ENCODE measurements around the gene ZNF609.
A peak's percentile ranks its signal among the peaks of the same experiment; 100 is the strongest.

The ZNF609 gene

DNA sequence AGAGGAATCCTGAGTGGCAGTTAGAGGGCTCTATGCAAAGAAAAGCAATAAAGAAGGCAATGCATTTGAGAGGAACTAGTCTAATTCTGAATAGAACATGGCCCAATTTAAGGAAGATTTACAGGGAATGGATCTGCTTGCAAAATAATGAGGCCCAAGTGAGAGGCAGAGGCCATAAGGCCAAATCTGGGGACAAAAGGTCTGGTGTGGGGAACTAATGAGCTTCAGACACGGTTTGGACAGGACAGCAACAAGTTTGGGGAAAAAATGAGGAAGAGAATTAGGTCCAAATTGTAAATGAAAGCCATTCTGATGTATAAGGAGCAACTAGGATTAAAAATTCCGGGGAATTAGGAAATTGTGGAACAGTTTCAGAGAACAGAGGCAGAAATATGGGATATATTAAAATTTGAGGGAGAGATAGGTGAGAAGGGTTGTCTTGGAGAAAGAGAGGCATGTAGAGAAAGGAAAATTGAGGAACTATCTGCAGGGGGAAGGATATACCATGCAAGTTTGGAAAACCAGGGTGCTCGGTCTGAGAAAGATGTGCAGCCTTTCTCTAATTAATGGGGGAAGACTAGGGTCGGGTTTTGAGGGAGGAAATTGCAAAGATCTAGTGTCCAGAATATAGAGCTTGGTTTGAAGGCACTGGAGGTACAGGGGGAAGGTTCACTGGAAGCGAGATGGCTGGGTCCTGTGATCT lies 241.3 kb downstream of the ZNF609 start:
- DNase-seq (ENCODE audit: insufficient read length, low spot score) (no peak), FAIRE-seq (no peak)
- TF ChIP-seq POLR2AphosphoS5 (IDR thresholded peaks at IDR 0.05; ENCODE audit: low read depth, low read length) (no peak), SPI1 (IDR thresholded peaks at IDR 0.05; ENCODE audit: low read depth, low read length) (no peak), TAF1 (IDR thresholded peaks at IDR 0.05; ENCODE audit: low read depth, low read length) (no peak), POLR2A (IDR thresholded peaks at IDR 0.05; ENCODE audit: low read depth, low read length) (no peak), PAX5 (IDR thresholded peaks at IDR 0.05; ENCODE audit: insufficient read depth, low read length, severe bottlenecking) (no peak), POU2F2 (IDR thresholded peaks at IDR 0.05; ENCODE audit: low read depth, low read length) (no peak)

- peak; percentile 93 for DNase-seq (ENCODE audit: insufficient read length, low spot score)
- FAIRE-seq = peak; percentile 93
- TF ChIP-seq TAF1 (IDR thresholded peaks at IDR 0.05; ENCODE audit: low read depth, low read length) (peak; percentile 44; the same call in 1 of the 2 replicates), PAX5 (IDR thresholded peaks at IDR 0.05; ENCODE audit: insufficient read depth, low read length, severe bottlenecking) (no peak), POLR2AphosphoS5 (IDR thresholded peaks at IDR 0.05; ENCODE audit: low read depth, low read length) (peak; percentile 80), SPI1 (IDR thresholded peaks at IDR 0.05; ENCODE audit: low read depth, low read length) (no peak), POLR2A (IDR thresholded peaks at IDR 0.05; ENCODE audit: low read depth, low read length) (peak; percentile 84), POU2F2 (IDR thresholded peaks at IDR 0.05; ENCODE audit: low read depth, low read length) (peak; percentile 33; the same call in 1 of the 2 replicates)
These were observed 242.6 kb downstream of the ZNF609 start for GRCh38 chr15:64702816-64703631.

- DNase-seq (ENCODE audit: insufficient read length, low spot score) (no peak), FAIRE-seq (no peak)
- no peak for TF ChIP-seq SPI1 (IDR thresholded peaks at IDR 0.05; ENCODE audit: low read depth, low read length)
- no peak for TF ChIP-seq POU2F2 (IDR thresholded peaks at IDR 0.05; ENCODE audit: low read depth, low read length)
- no peak for TF ChIP-seq TAF1 (IDR thresholded peaks at IDR 0.05; ENCODE audit: low read depth, low read length)
- TF ChIP-seq POLR2AphosphoS5 (IDR thresholded peaks at IDR 0.05; ENCODE audit: low read depth, low read length) = no peak; the same call in 1 of the 2 replicates
- no peak for TF ChIP-seq POLR2A (IDR thresholded peaks at IDR 0.05; ENCODE audit: low read depth, low read length)
- no peak for TF ChIP-seq PAX5 (IDR thresholded peaks at IDR 0.05; ENCODE audit: insufficient read depth, low read length, severe bottlenecking)
These were observed 243.2 kb downstream of the ZNF609 start for GRCh38 chr15:64703632-64703959.

- no peak for FAIRE-seq
These were observed 244.6 kb downstream of the ZNF609 start for GRCh38 chr15:64705006-64705405.

DNA sequence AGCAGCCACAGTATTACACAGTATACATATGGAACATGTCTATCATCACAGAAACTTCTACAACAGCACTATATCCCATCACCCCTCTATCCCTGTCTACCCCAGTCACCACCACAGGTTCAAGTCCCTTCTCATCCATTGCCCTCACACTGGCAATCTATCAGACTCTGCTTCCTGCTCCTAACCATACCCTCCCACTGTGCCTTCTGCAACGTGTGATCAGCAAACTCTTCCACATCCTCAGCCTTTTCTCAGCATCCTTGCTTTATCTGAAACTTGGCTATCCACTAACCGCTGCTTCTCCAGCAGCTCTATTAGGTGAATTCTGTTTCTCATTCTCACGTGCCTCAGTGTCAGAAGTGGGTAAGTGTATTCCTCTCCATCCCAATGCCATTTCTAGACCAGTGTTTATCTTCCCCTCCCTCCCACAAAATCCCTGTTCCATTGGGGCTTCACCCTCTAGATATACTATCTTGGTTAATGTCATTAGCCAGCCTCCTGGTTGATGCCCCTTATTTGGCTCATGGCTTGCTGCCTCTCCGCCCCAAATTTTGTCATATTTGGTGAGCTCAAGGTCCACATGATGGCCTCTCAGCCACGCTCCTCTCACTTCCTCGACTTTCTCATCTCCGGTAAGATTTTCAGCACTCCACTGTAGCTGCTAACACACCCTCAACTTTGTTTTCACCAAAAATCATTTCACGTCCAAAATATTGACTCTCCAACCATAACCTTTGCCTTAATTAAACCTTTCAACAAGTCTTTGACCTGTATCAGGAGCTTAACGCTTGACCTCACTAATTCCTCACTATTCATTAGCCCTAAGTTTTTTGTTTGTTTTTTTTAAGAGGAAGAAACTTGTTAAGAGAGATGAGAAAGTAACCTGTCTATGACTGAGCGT lies 245.9 kb downstream of the ZNF609 start:
- DNase-seq (ENCODE audit: insufficient read length, low spot score) (no peak), FAIRE-seq (no peak)
- TF ChIP-seq POLR2A (IDR thresholded peaks at IDR 0.05; ENCODE audit: low read depth, low read length) (no peak), PAX5 (IDR thresholded peaks at IDR 0.05; ENCODE audit: insufficient read depth, low read length, severe bottlenecking) (no peak), POU2F2 (IDR thresholded peaks at IDR 0.05; ENCODE audit: low read depth, low read length) (no peak), TAF1 (IDR thresholded peaks at IDR 0.05; ENCODE audit: low read depth, low read length) (no peak), SPI1 (IDR thresholded peaks at IDR 0.05; ENCODE audit: low read depth, low read length) (no peak), POLR2AphosphoS5 (IDR thresholded peaks at IDR 0.05; ENCODE audit: low read depth, low read length) (no peak)

More at GRCh38 chr15:64705006-64705405, 244.6 kb downstream of the ZNF609 start:
- TF ChIP-seq SPI1 (IDR thresholded peaks at IDR 0.05; ENCODE audit: low read depth, low read length) (no peak), POLR2A (IDR thresholded peaks at IDR 0.05; ENCODE audit: low read depth, low read length) (no peak), POLR2AphosphoS5 (IDR thresholded peaks at IDR 0.05; ENCODE audit: low read depth, low read length) (no peak), TAF1 (IDR thresholded peaks at IDR 0.05; ENCODE audit: low read depth, low read length) (no peak), PAX5 (IDR thresholded peaks at IDR 0.05; ENCODE audit: insufficient read depth, low read length, severe bottlenecking) (no peak), POU2F2 (IDR thresholded peaks at IDR 0.05; ENCODE audit: low read depth, low read length) (no peak)
- no peak for DNase-seq (ENCODE audit: insufficient read length, low spot score)

- TF ChIP-seq PAX5 (IDR thresholded peaks at IDR 0.05; ENCODE audit: insufficient read depth, low read length, severe bottlenecking) = no peak
- no peak for TF ChIP-seq POU2F2 (IDR thresholded peaks at IDR 0.05; ENCODE audit: low read depth, low read length)
- TF ChIP-seq SPI1 (IDR thresholded peaks at IDR 0.05; ENCODE audit: low read depth, low read length) = no peak
- no peak for TF ChIP-seq POLR2A (IDR thresholded peaks at IDR 0.05; ENCODE audit: low read depth, low read length)
- TF ChIP-seq POLR2AphosphoS5 (IDR thresholded peaks at IDR 0.05; ENCODE audit: low read depth, low read length) = no peak
- TF ChIP-seq TAF1 (IDR thresholded peaks at IDR 0.05; ENCODE audit: low read depth, low read length) = no peak
- DNase-seq (ENCODE audit: insufficient read length, low spot score) (no peak), FAIRE-seq (no peak)
These were observed 250.5 kb downstream of the ZNF609 start for GRCh38 chr15:64710676-64711428.

DNA sequence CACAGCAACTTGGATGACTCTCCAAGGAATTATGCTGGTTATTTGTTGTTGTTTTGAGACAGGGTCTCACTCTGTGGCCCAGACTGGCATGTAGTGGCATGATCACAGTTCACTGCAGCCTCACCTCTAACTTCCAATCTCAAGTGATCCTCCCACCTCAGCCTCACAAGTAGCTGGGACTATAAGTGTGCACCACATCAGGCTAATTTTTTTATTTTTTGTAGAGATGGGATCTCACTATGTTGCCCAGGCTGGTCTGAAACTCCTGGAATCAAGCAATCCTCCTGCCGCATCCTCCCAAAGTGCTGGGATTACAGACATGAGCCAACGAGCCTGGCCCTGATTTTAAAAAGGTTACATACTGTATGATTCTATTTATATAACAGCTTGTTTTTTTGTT lies 252.0 kb downstream of the ZNF609 start:
- no peak for DNase-seq (ENCODE audit: insufficient read length, low spot score)
- TF ChIP-seq POLR2AphosphoS5 (IDR thresholded peaks at IDR 0.05; ENCODE audit: low read depth, low read length) (no peak), TAF1 (IDR thresholded peaks at IDR 0.05; ENCODE audit: low read depth, low read length) (no peak), POU2F2 (IDR thresholded peaks at IDR 0.05; ENCODE audit: low read depth, low read length) (no peak), PAX5 (IDR thresholded peaks at IDR 0.05; ENCODE audit: insufficient read depth, low read length, severe bottlenecking) (no peak), SPI1 (IDR thresholded peaks at IDR 0.05; ENCODE audit: low read depth, low read length) (no peak), POLR2A (IDR thresholded peaks at IDR 0.05; ENCODE audit: low read depth, low read length) (no peak)
- no peak for FAIRE-seq

DNA sequence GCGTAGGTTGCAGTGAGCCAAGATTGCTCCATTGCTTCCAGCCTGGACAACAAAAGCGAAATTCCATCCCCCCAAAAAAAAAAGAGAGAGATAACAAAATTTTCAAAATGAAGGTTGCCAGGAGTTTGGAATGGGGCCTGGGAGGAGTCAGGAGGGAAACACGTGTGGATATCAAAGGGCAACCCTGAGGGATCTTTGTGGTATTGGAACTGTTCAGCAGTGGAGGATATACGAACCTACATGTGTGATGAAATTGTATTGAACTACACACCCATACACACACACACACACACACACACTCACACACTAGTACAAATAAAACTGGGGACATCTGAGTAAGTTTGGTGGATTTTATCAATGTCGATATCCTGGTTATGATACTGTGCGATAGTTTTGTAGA lies 253.2 kb downstream of the ZNF609 start:
- DNase-seq (ENCODE audit: insufficient read length, low spot score) (no peak), FAIRE-seq (no peak)
- TF ChIP-seq SPI1 (IDR thresholded peaks at IDR 0.05; ENCODE audit: low read depth, low read length) (no peak), PAX5 (IDR thresholded peaks at IDR 0.05; ENCODE audit: insufficient read depth, low read length, severe bottlenecking) (no peak), POU2F2 (IDR thresholded peaks at IDR 0.05; ENCODE audit: low read depth, low read length) (no peak), TAF1 (IDR thresholded peaks at IDR 0.05; ENCODE audit: low read depth, low read length) (no peak), POLR2A (IDR thresholded peaks at IDR 0.05; ENCODE audit: low read depth, low read length) (no peak), POLR2AphosphoS5 (IDR thresholded peaks at IDR 0.05; ENCODE audit: low read depth, low read length) (no peak)
